Measurements from ENCODE around the gene HRH1.

The HRH1 gene

GRCh38 chr3:11276901-11277300 is 122.6 kb downstream of the HRH1 start:
- TF ChIP-seq CTCF (IDR thresholded peaks at IDR 0.05; ENCODE audit: low read depth, low read length, missing control alignments): no peak
- H3K4me3 ChIP-seq (ENCODE audit: low read depth, low read length): no peak overlapping the region
- DNase-seq (ENCODE audit: low read depth): no peak

- DNase-seq (ENCODE audit: low read depth): no peak
- H3K4me3 ChIP-seq (ENCODE audit: low read depth, low read length): no peak overlapping the region
- no peak for TF ChIP-seq CTCF (IDR thresholded peaks at IDR 0.05; ENCODE audit: low read depth, low read length, missing control alignments)
Measured at GRCh38 chr3:11282250-11283138, 128.2 kb downstream of the HRH1 start.

GRCh38 chr3:11283139-11283475 is 128.8 kb downstream of the HRH1 start:
- H3K4me3 ChIP-seq (ENCODE audit: low read depth, low read length): no peak overlapping the region
- TF ChIP-seq CTCF (IDR thresholded peaks at IDR 0.05; ENCODE audit: low read depth, low read length, missing control alignments): no peak
- DNase-seq (ENCODE audit: low read depth): no peak

GRCh38 chr3:11284011-11284410 is 129.7 kb downstream of the HRH1 start:
- H3K4me3 ChIP-seq (ENCODE audit: low read depth, low read length): no peak overlapping the region
- TF ChIP-seq CTCF (IDR thresholded peaks at IDR 0.05; ENCODE audit: low read depth, low read length, missing control alignments): no peak
- no peak for DNase-seq (ENCODE audit: low read depth)

- no peak for DNase-seq (ENCODE audit: low read depth)
- TF ChIP-seq CTCF (IDR thresholded peaks at IDR 0.05; ENCODE audit: low read depth, low read length, missing control alignments): no peak
- no peak overlapping the region for H3K4me3 ChIP-seq (ENCODE audit: low read depth, low read length)
Measured at GRCh38 chr3:11285471-11285870, 131.2 kb downstream of the HRH1 start.

GRCh38 chr3:11287404-11287803 is 133.1 kb downstream of the HRH1 start:
- no peak for DNase-seq (ENCODE audit: low read depth)
- no peak for TF ChIP-seq CTCF (IDR thresholded peaks at IDR 0.05; ENCODE audit: low read depth, low read length, missing control alignments)
- H3K4me3 ChIP-seq (ENCODE audit: low read depth, low read length): no peak overlapping the region

GRCh38 chr3:11288021-11288491 is 133.8 kb downstream of the HRH1 start:
- DNase-seq (ENCODE audit: low read depth): no peak
- TF ChIP-seq CTCF (IDR thresholded peaks at IDR 0.05; ENCODE audit: low read depth, low read length, missing control alignments): no peak
- H3K4me3 ChIP-seq (ENCODE audit: low read depth, low read length): no peak overlapping the region

All from GM12864 (cell line).